AG08395 (cell line): Measurements from ENCODE around the gene IL17RA.

Experiments used
- DNase-seq: peaks from one replicate; pipeline ENCODE4 v3.0.0; 2012; ENCODE audit warnings: mixed read lengths, low spot score

IL17RA gene

DNA sequence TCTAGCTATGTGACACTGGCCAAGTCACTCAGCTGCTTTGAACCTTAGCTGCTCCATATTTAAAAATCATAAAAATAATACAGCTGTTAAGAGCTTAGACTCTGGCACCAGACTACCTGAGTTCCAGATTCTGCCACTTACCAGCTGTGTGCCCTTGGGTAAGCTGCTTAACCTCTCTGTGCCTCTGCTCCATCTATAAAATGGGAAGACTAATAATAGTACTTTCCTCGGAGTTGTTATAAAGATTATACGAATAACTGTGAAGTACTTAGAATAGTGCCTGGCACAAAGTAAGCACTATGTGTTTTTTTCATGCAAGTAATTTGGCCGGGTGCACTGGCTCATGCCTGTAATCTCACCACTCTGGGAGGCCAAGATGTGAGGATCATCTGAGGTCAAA is 72.9 kb downstream of the IL17RA start:
- no peak for DNase-seq

DNA sequence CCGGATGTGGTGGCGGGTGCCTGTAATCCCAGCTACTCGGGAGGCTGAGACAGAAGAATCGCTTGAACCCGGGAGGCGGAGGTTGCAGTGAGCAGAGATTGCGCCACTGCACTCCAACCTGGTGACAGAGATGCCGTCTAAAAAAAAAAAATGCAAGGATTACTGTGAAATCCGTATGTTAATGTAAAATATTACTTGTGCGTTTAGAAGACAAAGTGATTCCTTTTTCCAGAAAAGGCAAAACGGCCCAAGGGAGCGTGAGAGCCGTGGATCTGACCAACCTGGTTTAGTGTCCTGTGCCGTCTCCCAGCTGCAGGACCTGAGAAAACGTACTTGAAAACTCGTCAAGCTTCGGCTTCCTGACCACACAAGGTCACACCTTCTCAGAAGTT is 73.4 kb downstream of the IL17RA start:
- no peak for DNase-seq

DNA sequence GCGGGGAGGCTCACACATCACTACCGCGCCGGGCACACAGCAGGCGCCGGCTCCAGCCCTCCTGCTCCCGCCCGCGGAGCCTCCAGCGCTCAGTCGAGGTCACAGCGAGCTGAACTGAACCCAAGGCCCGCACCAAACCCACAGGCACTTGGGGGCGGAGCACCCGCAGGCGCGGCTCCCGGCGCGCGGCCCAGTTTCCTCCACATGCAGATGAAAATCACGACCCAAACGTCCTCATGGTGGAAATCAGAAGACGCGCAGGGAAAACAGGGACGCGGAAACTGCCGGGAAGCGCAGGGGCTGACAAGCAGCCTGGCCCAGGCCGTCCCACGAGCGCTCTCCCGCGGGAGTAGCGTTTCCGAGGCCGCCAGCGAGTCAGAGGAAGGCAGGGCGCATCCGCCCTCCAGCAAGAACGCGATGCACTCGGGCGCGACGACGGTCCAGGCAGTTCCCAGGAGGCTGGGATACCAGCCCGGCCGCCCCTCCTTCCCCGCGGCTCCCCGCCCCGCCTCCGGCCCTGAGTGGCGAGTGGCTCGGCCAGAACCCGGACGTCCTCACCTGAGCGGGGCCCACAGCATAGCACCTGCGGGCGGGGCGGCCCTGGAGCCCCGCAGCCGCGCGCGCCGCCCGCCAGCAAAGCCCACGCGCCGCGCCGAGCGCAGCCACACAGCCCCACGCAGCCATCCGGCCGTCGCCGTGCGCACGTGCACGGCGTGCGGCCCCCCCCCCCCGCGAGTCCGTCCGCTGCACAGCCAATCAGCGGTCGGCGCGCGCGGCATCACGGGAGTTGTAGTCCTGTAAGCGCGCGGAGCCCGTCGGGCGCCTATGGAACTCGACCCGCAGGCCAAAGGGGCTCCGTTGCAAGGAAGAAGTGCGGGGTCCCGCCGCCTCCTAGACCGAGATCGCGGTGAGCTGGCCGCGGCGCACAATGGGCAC is 74.0 kb downstream of the IL17RA start, which contains the start of gene HDHD5:
TSS of gene HDHD5 (minus strand) at position 710 of the 936 bp plus-strand sequence. CDS start at position 684, 26 bp downstream.
- DNase-seq = peak; percentile 95

DNA sequence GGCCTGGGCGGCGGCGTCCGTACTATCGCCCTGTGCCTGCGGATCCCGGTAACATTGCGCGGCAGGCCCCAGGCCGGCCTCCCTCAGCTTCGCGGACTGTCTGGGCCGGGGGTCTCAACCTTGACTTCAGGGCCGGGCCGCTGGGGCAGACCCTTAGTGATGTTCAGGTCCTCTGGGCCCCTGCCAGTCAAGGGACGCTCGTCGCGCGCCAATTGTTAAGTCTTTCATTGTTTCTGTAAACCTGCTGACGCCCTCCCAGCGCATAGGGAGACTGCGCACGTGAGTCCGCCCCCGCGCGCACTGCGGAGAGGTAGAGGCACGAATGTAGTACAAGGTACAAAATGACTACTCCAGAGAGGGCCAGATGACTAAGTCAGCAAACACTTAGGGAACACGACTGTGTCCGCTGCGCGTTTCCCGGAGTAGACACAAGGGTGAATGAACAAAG is 74.7 kb downstream of the IL17RA start:
- DNase-seq = peak; percentile 47

DNA sequence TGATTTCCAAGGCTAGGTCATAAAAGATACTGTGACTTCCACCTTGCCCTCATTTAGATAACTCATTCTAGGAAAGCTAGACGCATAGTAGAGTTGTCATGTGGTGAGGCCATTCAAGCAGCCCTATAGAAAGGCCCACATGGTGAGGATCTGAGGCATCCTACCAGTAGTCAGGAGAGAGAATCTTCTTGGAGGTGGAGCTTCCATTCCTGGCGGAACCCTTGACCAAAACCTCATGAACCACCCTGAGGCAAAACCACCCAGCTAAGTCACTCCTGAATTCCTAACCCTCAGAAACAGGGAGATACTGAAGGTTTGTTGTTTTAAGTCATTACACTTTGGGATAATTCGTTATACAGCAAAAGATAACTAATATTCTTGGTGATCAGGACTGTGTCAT is 77.2 kb downstream of the IL17RA start:
- no peak for DNase-seq

DNA sequence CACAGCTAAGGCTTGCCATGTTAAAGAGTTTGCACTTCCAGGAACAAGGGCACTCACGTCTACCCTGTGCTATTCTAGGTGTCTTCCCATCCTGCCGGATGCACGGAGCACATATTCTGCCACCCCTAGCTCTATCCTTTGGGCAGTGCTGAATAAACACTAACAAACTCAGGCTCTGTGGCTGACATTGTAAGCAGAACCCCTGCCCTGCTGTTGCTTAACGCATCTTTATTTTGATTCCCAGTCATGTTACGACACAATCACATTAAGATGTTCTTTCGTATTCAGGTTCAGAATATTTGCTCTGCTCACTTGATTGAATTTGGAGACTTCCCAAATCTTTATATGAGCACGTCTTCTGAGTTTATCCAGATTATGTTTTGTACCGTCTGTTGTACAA is 77.9 kb downstream of the IL17RA start:
- no peak for DNase-seq

DNA sequence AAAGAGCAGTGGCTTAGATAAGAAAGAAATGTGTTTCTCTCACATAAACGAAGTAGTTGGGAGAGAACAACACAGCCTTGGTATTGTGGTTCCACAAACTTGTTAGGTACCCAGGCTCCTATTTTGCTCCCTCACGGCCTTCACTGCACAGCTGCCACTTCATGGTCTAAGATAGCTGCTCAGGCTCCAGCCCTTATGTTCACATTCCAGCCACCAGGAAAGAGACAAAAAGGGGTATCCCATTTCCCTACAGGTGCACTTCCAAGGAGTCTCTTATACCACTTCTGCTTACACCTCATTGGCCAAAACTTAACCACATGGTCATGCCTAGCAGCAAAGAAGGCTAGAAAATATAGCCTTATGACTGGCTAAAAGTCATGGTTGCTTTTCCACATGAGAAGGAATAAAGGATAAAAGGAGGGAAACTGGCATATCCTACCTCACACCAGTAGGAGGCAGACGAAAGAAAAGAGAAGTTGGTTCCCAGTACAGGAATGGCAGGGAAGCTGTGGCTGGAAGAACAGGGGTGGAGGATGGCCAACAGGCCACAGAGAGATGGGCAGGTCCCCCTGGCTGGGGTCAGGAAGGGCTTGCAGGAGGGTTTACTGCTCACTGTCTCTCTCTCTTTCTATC is 79.7 kb downstream of the IL17RA start:
- DNase-seq = peak; percentile 22
